ENCODE measurements around the gene TMEM135. TPM values are rescaled to one million over a fixed set of nuclear protein-coding genes. Genes with fewer than 3 reads are reported as not detected.

TMEM135 gene
- total and polyA plus RNA-seq, 2 experiments from 2014 or later: 11.0 to 11.9 TPM

GRCh38 chr11:87076874-87077429 is 39.2 kb downstream of the TMEM135 start:
- Histone ChIP-seq H4K20me1 (ENCODE audit: insufficient read depth) (no peaks in the 10 kb centered on the region), H3K4me1 (ENCODE audit: insufficient read depth) (no peaks in the 10 kb centered on the region), H2AFZ (no peak overlapping the region), H3K27ac (no peak overlapping the region), H3K36me3 (ENCODE audit: low read depth) (no peaks in the 10 kb centered on the region), H3K4me3 (no peak overlapping the region), H3K9me2 (ENCODE audit: insufficient read depth) (no peaks in the 10 kb centered on the region), H3F3A (ENCODE audit: insufficient read depth) (no peaks in the 10 kb centered on the region), H3K9ac (no peak overlapping the region), H3K9me3 (ENCODE audit: low read depth) (no peaks in the 10 kb centered on the region), H3K79me2 (ENCODE audit: insufficient read depth) (no peaks in the 10 kb centered on the region), H3K4me2 (ENCODE audit: unreplicated experiment) (no peak overlapping the region), H3K27me3 (replicated peaks; ENCODE audit: insufficient read depth) (no peaks in the 10 kb centered on the region)
- 97 to 99% methylated on average over 3 of the region's 3 CpGs for WGBS, 2 experiments (ENCODE audit: low coverage in 1 of 2, low lambda C conversion rate in 2 of 2, missing lambda C conversion rate in 2 of 2)
- no peak for TF ChIP-seq EZH2phosphoT487 (IDR thresholded peaks at IDR 0.05; ENCODE audit: insufficient read depth, low read depth)
- TF ChIP-seq EZH2 (IDR thresholded peaks at IDR 0.05; ENCODE audit: insufficient read depth, poor library complexity, severe bottlenecking): no peak
- in situ Hi-C loops (cut with MboI): no loop called here
- no peak for DNase-seq

- H3K4me3 ChIP-seq: no peak overlapping the region
- H3K9ac ChIP-seq: no peak overlapping the region
- H3K9me3 ChIP-seq (ENCODE audit: low read depth): no peaks in the 10 kb centered on the region
- H3K27me3 ChIP-seq (replicated peaks; ENCODE audit: insufficient read depth): no peaks in the 10 kb centered on the region
- H3K4me2 ChIP-seq (ENCODE audit: unreplicated experiment): no peak overlapping the region
- H3K36me3 ChIP-seq (ENCODE audit: low read depth): no peaks in the 10 kb centered on the region
- H3K27ac ChIP-seq: no peak overlapping the region
- H3K79me2 ChIP-seq (ENCODE audit: insufficient read depth): no peaks in the 10 kb centered on the region
- WGBS, 2 experiments (ENCODE audit: low coverage in 1 of 2, low lambda C conversion rate in 2 of 2, missing lambda C conversion rate in 2 of 2): 93 to 96% methylated on average over 3 of the region's 3 CpGs
- H4K20me1 ChIP-seq (ENCODE audit: insufficient read depth): no peaks in the 10 kb centered on the region
- in situ Hi-C loops (cut with MboI): no loop called here
- DNase-seq: no peak
- no peaks in the 10 kb centered on the region for H3K4me1 ChIP-seq (ENCODE audit: insufficient read depth)
- no peaks in the 10 kb centered on the region for H3F3A ChIP-seq (ENCODE audit: insufficient read depth)
- no peaks in the 10 kb centered on the region for H3K9me2 ChIP-seq (ENCODE audit: insufficient read depth)
- H2AFZ ChIP-seq: no peak overlapping the region
- TF ChIP-seq EZH2phosphoT487 (IDR thresholded peaks at IDR 0.05; ENCODE audit: insufficient read depth, low read depth) (no peak), EZH2 (IDR thresholded peaks at IDR 0.05; ENCODE audit: insufficient read depth, poor library complexity, severe bottlenecking) (no peak)
Measured at GRCh38 chr11:87081358-87081757, 43.6 kb downstream of the TMEM135 start.

GRCh38 chr11:87082590-87082989 is 44.9 kb downstream of the TMEM135 start:
- Histone ChIP-seq H3K4me3 (no peak overlapping the region), H3K4me2 (ENCODE audit: unreplicated experiment) (no peak overlapping the region), H3K4me1 (ENCODE audit: insufficient read depth) (no peaks in the 10 kb centered on the region), H3F3A (ENCODE audit: insufficient read depth) (no peaks in the 10 kb centered on the region), H3K9me3 (ENCODE audit: low read depth) (no peaks in the 10 kb centered on the region), H3K36me3 (ENCODE audit: low read depth) (no peaks in the 10 kb centered on the region), H3K9ac (no peak overlapping the region), H3K79me2 (ENCODE audit: insufficient read depth) (no peaks in the 10 kb centered on the region), H3K27ac (no peak overlapping the region), H2AFZ (no peak overlapping the region), H3K9me2 (ENCODE audit: insufficient read depth) (no peaks in the 10 kb centered on the region), H4K20me1 (ENCODE audit: insufficient read depth) (no peaks in the 10 kb centered on the region), H3K27me3 (replicated peaks; ENCODE audit: insufficient read depth) (no peaks in the 10 kb centered on the region)
- in situ Hi-C loops (cut with MboI): no loop called here
- TF ChIP-seq EZH2phosphoT487 (IDR thresholded peaks at IDR 0.05; ENCODE audit: insufficient read depth, low read depth): no peak
- TF ChIP-seq EZH2 (IDR thresholded peaks at IDR 0.05; ENCODE audit: insufficient read depth, poor library complexity, severe bottlenecking): no peak
- WGBS, 2 experiments (ENCODE audit: low coverage in 1 of 2, low lambda C conversion rate in 2 of 2, missing lambda C conversion rate in 2 of 2): 65 to 69% methylated on average over 3 of the region's 3 CpGs
- DNase-seq: no peak

- TF ChIP-seq EZH2 (IDR thresholded peaks at IDR 0.05; ENCODE audit: insufficient read depth, poor library complexity, severe bottlenecking) (no peak), EZH2phosphoT487 (IDR thresholded peaks at IDR 0.05; ENCODE audit: insufficient read depth, low read depth) (no peak)
- H3K9me3 ChIP-seq (ENCODE audit: low read depth): no peaks in the 10 kb centered on the region
Measured at GRCh38 chr11:87083029-87083428, 45.3 kb downstream of the TMEM135 start.

GRCh38 chr11:87092159-87092558 is 54.4 kb downstream of the TMEM135 start:
- Histone ChIP-seq H3K27ac (no peak overlapping the region), H3K9me2 (ENCODE audit: insufficient read depth) (no peaks in the 10 kb centered on the region), H2AFZ (no peak overlapping the region), H3K4me1 (ENCODE audit: insufficient read depth) (no peaks in the 10 kb centered on the region), H3K9ac (no peak overlapping the region), H3K36me3 (ENCODE audit: low read depth) (no peaks in the 10 kb centered on the region), H4K20me1 (ENCODE audit: insufficient read depth) (no peaks in the 10 kb centered on the region), H3K79me2 (ENCODE audit: insufficient read depth) (no peaks in the 10 kb centered on the region), H3K27me3 (replicated peaks; ENCODE audit: insufficient read depth) (no peaks in the 10 kb centered on the region), H3K4me2 (ENCODE audit: unreplicated experiment) (no peak overlapping the region), H3F3A (ENCODE audit: insufficient read depth) (no peaks in the 10 kb centered on the region), H3K9me3 (ENCODE audit: low read depth) (no peaks in the 10 kb centered on the region), H3K4me3 (no peak overlapping the region)
- TF ChIP-seq EZH2phosphoT487 (IDR thresholded peaks at IDR 0.05; ENCODE audit: insufficient read depth, low read depth) (no peak), EZH2 (IDR thresholded peaks at IDR 0.05; ENCODE audit: insufficient read depth, poor library complexity, severe bottlenecking) (no peak)
- DNase-seq: peak; percentile 14
- 93 to 100% methylated on average over 2 of the region's 2 CpGs for WGBS, 2 experiments (ENCODE audit: low coverage in 1 of 2, low lambda C conversion rate in 2 of 2, missing lambda C conversion rate in 2 of 2)
- in situ Hi-C loops (cut with MboI): no loop called here

More at GRCh38 chr11:87083029-87083428, 45.3 kb downstream of the TMEM135 start:
- Histone ChIP-seq H3K4me2 (ENCODE audit: unreplicated experiment) (no peak overlapping the region), H3K27me3 (replicated peaks; ENCODE audit: insufficient read depth) (no peaks in the 10 kb centered on the region), H3K9me2 (ENCODE audit: insufficient read depth) (no peaks in the 10 kb centered on the region), H3K9ac (no peak overlapping the region), H3K36me3 (ENCODE audit: low read depth) (no peaks in the 10 kb centered on the region), H4K20me1 (ENCODE audit: insufficient read depth) (no peaks in the 10 kb centered on the region), H3F3A (ENCODE audit: insufficient read depth) (no peaks in the 10 kb centered on the region), H3K27ac (no peak overlapping the region), H3K4me3 (no peak overlapping the region), H3K79me2 (ENCODE audit: insufficient read depth) (no peaks in the 10 kb centered on the region), H3K4me1 (ENCODE audit: insufficient read depth) (no peaks in the 10 kb centered on the region), H2AFZ (no peak overlapping the region)
- no peak for DNase-seq
- 60 to 67% methylated on average over 2 of the region's 2 CpGs for WGBS, 2 experiments (ENCODE audit: low coverage in 1 of 2, low lambda C conversion rate in 2 of 2, missing lambda C conversion rate in 2 of 2)
- in situ Hi-C loops (cut with MboI): no loop called here
